Urinary bladder (tissue), 4 donors: Measurements from ENCODE around the gene PRR18. TPM values are rescaled to one million over a fixed set of nuclear protein-coding genes. Genes with fewer than 3 reads are reported as not detected.

ENCODE experiments used
- DNase-seq: peaks from one replicate; pipeline ENCODE4 v3.0.0-alpha.2; 2015; ENCODE audit errors: extremely low spot score
- H3K27ac ChIP-seq: one replicate; pipeline ENCODE4 v1.5.1; 2013; ENCODE audit warnings: low read depth, mild to moderate bottlenecking, moderate library complexity
- H3K36me3 ChIP-seq: one replicate; pipeline ENCODE4 v1.6.1; 2013; ENCODE audit warnings: mild to moderate bottlenecking, moderate library complexity; ENCODE audit not compliant: insufficient read depth
- H3K4me1 ChIP-seq: one replicate; pipeline ENCODE4 v1.6.1; 2013; ENCODE audit warnings: mild to moderate bottlenecking, moderate library complexity; ENCODE audit not compliant: insufficient read depth
- H3K4me3 ChIP-seq: one replicate; pipeline ENCODE4 v1.5.1; 2013; ENCODE audit warnings: low read depth, low read length
- WGBS: extraction: QIAGEN DNeasy Blood & Tissue Kit; methylation state at CpG from one replicate; pipeline ENCODE4 v1.1.7; 2013; 5-methylcytosine and 5-hydroxymethylcytosine counted together
- polyA plus RNA-seq: library from polyadenylated mRNA; stranded (reverse); fragments of 200-250 nt; gene quantifications from one replicate; pipeline ENCODE4 v1.2.3, GENCODE V29; 2013
- total RNA-seq: library from RNA; depleted of rRNA; stranded (reverse); fragments of >200 nt; gene quantifications from one replicate; pipeline ENCODE4 v1.2.3, GENCODE V29; 2014
- donor health status: healthy with polysubstance abuse.
- donor health status: healthy.

Gene PRR18
- total and polyA plus RNA-seq, 2 donors = not detected

DNA sequence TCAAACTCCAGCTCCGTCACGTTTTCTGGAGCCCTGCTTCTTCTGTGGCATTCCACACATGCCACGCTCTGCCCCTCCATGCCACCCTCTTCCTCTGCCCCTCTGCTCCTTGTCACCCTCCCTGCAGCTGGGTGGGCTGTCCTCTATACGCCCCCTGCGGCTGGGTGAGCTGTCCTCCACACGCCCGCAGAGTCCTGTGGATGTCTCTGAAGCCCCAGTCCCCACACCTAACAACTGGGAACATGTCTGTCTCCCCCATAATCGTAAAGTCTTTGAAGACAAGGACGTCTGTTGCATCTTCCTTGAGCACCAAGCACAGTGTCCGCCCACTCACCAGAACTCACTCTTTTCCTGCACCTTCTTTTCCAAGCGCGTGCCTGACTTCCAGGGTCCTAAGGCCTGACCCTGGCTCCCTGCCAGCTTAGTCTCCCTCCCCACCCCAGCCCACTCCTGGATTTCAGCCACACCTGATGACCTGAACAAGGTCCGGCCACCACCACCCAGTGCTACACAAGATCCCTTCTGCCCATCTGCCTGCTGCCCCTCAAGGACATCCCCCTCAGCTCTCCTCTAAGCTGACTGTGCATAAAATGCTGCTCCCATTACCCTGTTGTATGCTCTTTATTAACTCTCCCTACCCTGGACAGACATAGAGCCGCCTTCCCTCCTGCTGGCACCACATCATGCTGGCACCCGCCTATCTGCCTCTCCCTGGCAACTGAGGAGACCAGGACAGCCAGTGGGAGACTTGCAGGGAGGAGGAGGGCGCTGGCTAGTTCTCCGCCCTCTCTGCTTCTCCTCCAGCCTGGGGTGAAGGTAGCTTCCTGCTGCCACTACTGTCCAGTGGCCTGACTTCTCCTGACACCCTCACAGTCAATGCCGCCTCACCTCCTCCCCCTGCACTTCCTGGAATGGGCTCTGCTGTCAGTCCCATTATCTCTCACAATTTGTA, 10.7 kb upstream of the PRR18 start:
- H3K27ac ChIP-seq = no peak overlapping the region
- no peak for DNase-seq
- no peak overlapping the region for H3K4me3 ChIP-seq
- peaks cover 2% of the 10 kb centered on the region for H3K36me3 ChIP-seq
- WGBS = 82% methylated on average over 18 of the region's 18 CpGs
- no peaks in the 10 kb centered on the region for H3K4me1 ChIP-seq

DNA sequence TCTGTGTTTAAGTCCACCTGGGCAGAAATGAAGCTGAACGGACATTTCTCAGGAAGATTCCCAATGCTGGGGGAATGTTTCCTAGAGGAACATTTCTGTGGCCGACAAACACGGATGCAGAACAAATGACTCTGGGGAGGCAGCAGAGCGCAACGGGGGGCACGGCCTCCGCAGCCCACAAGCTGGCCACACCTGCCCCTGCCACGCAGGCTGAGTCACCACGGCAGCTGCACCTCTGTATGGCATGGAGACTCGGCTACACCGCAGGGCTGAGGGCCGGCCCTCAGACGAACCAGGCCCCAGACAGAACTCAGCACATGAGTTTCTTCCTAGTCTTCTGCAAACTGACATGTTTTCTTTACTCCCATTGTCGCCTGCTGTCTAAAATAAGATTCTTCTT, 10.0 kb upstream of the PRR18 start:
- no peak for DNase-seq
- 78% methylated on average over 14 of the region's 14 CpGs for WGBS
- no peak overlapping the region for H3K27ac ChIP-seq
- H3K4me3 ChIP-seq = no peak overlapping the region
- no peaks in the 10 kb centered on the region for H3K4me1 ChIP-seq
- peaks cover 2% of the 10 kb centered on the region for H3K36me3 ChIP-seq

DNA sequence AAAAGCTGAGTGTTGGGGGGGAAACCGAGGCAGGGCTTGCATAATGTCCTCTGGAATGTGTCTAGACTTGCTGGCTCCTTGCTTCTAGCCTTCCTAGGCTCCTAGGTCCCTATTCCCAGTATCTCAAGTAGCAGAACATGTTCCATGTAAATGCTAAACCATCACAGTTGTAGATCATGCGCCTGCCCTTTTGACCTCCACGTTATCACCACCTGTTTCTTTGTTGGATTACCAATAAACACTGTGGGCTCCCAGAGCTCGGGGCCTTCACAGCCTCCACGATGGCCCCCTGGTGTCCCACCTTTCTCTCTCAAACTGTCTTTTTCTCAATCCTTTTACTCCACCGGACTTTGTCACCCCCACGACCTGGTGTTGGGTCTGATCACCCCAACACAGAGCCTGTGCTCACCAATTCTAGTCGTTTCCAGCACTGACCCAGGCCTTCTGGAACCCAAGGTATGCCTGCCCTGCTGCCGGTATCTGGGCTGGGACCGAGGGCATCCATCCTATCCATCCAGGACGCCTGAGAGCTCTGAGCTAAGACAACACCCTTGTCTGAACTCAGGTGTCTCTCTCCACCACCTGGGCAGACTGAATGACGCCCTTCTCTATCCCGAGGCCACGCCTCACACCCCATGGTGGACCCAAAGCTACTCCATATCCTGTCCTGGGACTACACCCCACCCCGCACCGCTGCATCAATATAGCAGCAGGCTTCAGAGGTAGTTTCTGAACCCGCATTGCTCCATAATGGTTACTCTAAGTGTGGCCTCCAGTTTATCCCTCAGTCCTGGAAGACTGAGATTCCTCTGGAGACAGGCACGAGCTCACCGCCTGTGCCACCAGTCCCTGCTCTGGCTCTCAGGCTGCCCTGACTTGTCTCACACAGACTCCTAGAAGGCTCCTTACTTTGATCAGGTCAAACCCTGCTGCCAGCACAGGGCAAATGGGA, 9.3 kb upstream of the PRR18 start:
- no peak for DNase-seq
- whole genome bisulfite sequencing = 86% methylated on average over 19 of the region's 19 CpGs
- H3K27ac ChIP-seq = no peak overlapping the region
- H3K36me3 ChIP-seq = peaks cover 2% of the 10 kb centered on the region
- no peak overlapping the region for H3K4me3 ChIP-seq
- no peaks in the 10 kb centered on the region for H3K4me1 ChIP-seq

DNA sequence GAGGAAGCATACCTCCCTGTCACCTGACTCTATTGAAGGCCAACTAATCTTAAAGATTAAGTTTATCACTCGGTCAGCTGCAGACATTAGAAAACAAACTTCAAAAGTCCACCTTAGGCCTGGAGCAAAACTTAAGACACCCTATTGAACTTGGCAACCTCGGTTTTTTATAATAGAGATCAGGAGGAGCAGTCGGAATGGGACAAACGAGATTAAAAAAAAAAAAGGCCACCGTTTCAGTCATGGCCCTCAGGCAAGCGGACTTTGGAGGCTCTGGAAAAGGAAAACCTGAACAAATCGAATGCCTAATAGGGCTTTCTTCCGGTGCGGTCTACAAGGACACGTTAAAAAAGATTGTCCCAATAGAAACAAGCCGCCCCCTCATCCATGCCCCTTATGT, 7.2 kb upstream of the PRR18 start:
- no peak overlapping the region for H3K27ac ChIP-seq
- H3K4me3 ChIP-seq = no peak overlapping the region
- DNase-seq = no peak
- H3K4me1 ChIP-seq = no peaks in the 10 kb centered on the region
- H3K36me3 ChIP-seq = no peaks in the 10 kb centered on the region
- 82% methylated on average over 11 of the region's 11 CpGs for WGBS

DNA sequence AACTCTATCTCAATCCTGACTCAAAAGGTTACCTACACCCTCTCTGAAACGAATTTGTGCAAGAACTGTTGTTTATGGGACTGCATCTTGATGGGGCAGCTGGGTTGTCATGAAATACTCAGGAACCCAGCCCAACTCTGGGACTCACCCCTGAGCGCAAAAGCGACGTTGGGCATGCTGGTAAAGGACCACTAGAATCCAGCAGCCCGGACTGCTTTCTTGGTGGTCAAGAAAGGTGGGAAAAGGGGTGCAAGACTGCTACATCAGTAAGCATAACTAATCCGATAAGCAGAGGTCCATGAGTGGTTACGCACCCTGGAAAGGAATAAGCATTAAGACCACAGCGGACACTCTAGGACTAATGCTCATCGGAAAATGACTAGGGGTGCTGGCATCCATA, 6.3 kb upstream of the PRR18 start:
- H3K4me3 ChIP-seq = no peak overlapping the region
- no peaks in the 10 kb centered on the region for H3K4me1 ChIP-seq
- H3K27ac ChIP-seq = no peak overlapping the region
- no peaks in the 10 kb centered on the region for H3K36me3 ChIP-seq
- 88% methylated on average over 9 of the region's 9 CpGs for WGBS
- DNase-seq = no peak

DNA sequence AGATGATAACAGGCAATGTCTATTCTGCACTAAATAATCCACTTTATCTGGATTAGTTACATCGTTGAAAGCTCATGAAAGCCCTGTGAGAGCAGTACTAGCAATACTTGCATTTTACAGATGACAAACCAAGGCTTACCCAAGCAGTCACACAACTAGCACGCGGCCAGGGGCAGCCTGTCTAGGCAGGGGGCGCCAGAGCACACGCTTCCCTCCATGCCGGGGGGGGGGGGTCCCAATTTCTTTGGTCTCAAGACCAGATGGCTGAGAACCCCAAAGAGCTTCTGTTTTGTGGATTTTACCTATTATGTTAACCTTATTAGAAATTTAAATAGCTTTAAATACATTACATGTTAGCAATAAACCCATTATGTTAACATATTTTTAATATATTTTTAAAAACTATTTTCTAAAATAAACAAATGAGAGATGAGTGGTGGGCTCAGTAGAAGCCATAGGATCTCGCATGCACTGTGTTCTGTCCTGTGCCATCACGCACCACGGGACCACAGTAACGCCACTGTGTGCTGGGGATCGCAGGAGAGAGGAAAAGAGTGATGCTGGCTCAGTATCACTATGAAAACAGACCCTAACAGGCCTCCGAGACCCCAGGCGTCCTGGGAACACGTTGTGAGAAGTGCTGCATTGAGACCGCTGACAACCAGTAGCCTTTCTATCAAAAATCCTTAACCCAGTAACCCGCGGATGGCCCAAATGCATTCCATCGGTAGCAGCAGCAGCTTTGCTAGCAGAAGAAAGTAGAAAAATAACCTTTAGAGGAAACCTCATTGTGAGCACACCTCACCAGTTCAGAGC, 5.3 kb upstream of the PRR18 start:
- H3K4me3 ChIP-seq = no peak overlapping the region
- DNase-seq = no peak
- no peaks in the 10 kb centered on the region for H3K4me1 ChIP-seq
- H3K36me3 ChIP-seq = no peaks in the 10 kb centered on the region
- H3K27ac ChIP-seq = no peak overlapping the region
- 53% methylated on average over 18 of the region's 18 CpGs for WGBS

DNA sequence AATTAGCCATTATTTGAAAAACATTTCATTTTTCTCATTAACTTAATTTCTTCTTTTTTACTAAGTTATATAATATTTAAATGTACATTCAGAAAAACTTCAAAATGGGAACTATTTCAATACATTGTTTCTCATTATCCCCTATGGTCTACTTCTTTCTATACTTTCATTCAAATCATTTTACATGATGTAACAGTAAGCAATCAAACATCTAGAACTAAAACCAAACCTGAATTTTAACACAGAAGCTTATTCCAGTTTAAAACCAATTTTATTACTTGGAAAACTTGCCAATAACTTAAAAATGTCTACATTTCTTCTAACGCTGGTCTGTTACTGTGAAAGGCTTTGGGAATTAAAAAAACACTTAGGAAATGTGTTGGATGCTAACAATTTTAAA, 4.6 kb upstream of the PRR18 start:
- Histone ChIP-seq H3K4me3 (no peak overlapping the region), H3K36me3 (no peaks in the 10 kb centered on the region), H3K4me1 (peaks cover 3% of the 10 kb centered on the region), H3K27ac (no peak overlapping the region)
- 69% methylated on average over 1 of the region's 1 CpG for WGBS
- no peak for DNase-seq

DNA sequence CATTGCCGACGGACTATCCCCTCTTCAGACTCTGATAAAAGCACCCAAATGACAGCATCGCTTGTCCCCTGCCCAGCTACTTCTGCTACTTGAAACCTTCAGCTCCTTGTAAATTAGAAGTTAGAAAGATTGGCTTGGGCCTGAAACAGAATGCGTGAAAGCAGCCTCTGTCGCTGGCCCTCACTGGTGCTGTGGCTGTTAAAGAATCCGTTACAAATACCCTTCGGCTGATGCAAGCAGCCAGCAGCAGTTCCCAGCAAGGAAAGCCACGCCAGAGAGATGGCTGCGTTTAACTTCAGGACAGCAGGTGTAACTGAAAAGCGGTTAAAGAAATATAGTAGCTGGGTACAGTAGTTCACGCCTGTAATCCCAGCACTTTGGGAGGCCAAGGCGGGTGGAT, 2.4 kb upstream of the PRR18 start:
- DNase-seq = no peak
- Histone ChIP-seq H3K4me1 (peaks cover 5% of the 10 kb centered on the region), H3K4me3 (no peak overlapping the region), H3K36me3 (no peaks in the 10 kb centered on the region), H3K27ac (no peak overlapping the region)
- 89% methylated on average over 12 of the region's 12 CpGs for WGBS

DNA sequence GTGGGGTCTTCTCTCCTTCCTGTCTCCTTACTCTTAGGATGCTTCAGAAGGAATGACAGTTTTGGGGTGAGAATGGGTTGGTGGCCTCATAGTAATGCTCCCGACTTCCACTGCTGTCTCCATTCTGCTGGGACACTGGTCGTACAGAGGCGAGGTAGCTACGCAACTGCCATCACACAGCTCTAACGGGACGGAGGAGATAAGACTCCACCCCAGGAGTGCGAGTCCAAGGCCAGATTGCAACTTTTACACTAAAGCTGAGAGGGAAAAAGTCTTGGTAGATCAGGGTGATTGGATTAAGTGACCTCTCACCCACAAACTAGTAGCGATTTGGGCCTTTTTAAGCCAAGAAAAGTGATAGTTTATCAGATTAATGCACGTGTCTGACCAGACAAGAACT, 1.8 kb upstream of the PRR18 start:
- Histone ChIP-seq H3K4me3 (no peak overlapping the region), H3K36me3 (no peaks in the 10 kb centered on the region), H3K27ac (no peak overlapping the region), H3K4me1 (peaks cover 5% of the 10 kb centered on the region)
- WGBS = 87% methylated on average over 9 of the region's 9 CpGs
- DNase-seq = no peak

DNA sequence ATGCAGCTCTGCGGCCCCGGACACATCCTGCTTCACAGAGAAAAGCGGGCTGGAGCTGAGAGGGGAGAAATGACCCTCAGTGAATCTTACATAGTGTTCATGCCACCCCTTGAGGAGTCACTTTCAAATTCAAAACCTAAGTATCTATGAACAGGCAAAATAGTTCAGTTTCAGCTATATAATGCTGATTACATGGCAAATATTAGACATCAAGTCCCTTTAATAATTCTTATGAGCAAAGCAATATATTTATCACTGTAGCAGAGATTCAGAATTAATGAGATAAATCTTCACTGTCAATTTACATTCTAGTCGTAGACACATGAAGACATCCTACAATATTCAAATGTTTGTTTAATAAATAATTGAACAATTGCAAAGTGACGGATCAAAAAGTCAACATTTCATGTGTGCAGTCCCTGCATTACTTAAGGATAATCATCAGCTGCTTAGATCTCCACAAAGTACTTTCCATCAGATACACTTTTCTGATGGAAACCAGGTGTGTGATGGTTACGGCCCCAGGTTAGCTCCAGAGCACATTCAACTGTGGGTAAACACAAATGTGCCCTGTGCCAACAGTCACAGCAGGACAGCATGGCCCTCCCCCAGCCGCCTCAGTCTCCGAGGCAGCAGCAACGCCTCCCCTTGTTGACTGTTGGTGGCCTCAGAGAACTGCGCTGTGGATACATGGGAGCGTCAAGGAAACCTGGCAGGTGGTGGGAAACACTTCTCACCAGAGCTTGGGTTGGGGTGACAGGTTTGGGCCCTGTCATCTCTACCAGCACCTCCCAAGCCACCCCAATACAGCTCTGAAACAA, 787 bp upstream of the PRR18 start:
- H3K4me3 ChIP-seq = peak overlapping the region; percentile 52
- peaks cover 5% of the 10 kb centered on the region for H3K4me1 ChIP-seq
- no peak overlapping the region for H3K27ac ChIP-seq
- no peaks in the 10 kb centered on the region for H3K36me3 ChIP-seq
- DNase-seq = no peak
- 48% methylated on average over 11 of the region's 11 CpGs for WGBS

DNA sequence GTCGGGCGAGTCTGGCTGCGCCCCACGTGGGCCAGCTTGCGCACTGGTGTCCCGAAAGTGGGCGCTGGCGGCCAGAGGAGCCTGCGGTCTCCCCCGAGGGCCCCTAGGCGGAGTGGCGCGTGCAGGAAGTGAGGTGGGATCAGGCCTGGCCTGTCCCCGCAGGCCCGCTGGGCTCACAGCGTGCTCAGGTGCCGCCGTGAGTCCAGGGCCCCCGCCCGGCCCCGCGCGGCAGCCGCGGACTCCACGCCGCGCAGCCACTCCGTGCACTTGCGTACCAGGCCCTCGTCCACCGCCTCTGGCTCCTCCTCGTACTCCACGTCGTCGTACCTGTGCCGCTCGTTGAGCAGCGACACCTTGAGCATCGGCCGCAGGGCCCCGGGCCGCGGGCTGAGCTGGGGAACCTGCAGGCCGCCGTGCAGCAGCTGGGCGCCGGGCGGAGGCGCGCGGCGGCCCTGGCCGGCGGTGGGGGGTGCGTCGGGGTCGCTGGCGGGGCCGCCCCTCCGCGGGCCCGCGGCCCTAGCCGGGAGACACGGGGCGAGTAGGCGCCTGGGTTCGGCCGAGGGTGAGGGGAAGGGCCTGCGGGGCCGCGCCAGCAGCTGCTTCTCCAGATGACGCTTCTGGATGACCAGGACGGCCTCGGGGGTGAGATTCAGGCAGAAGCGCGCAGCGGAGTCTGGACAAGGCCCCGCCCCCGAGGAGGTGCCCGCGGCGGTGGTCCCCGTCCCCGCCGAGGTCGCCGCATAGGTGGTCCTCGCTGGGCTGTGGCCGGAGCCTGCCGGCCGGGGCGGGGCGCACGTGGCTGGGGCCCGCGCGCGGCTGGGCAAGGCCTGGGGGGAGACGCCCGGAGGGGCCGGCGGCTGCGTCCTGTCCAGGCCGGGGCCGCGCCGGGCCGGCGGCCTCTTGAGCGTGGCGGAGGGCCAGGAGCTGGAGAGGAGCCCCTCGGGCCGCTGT, 835 bp downstream of the PRR18 start:
- no peak for DNase-seq
- Histone ChIP-seq H3K36me3 (no peaks in the 10 kb centered on the region), H3K4me1 (peaks cover 5% of the 10 kb centered on the region), H3K27ac (no peak overlapping the region), H3K4me3 (peak overlapping the region; percentile 52)
- under 1% methylated on average over 115 of the region's 115 CpGs for WGBS
